GM12878 (cell line): ENCODE results near the gene PYGM. TPM values are rescaled to one million over a fixed set of nuclear protein-coding genes. Genes with fewer than 3 reads are reported as not detected.

Source experiments
- CHD2 ChIP-seq: IDR thresholded peaks from 2 replicates; pipeline ENCODE4 v1.6.1; 2011; ENCODE audit warnings: low read depth, low read length, improper control_type of control experiment, borderline replicate concordance
- CTCF ChIP-seq, 3 experiments: IDR thresholded peaks in 2 of 3; conservative IDR thresholded peaks in 1 of 3; 2 replicates each; pipeline ENCODE4 v1.5.1; 2011; ENCODE audit warnings: low read depth in 3 of 3, low read length in 3 of 3, mild to moderate bottlenecking in 3 of 3, control low read depth in 2 of 3, moderate library complexity in 2 of 3, inconsistent platforms in 1 of 3, mixed read lengths in 1 of 3; ENCODE audit not compliant: control insufficient read depth in 2 of 3, insufficient read depth in 1 of 3; ENCODE audit errors: extremely low read depth in 1 of 3
- FOS ChIP-seq: IDR thresholded peaks from 3 replicates; pipeline ENCODE4 v1.6.1; 2011; ENCODE audit warnings: borderline replicate concordance; ENCODE audit not compliant: insufficient read length; ENCODE audit errors: extremely low read depth
- IRF5 ChIP-seq: fragments of 450-650 bp; IDR thresholded peaks from 2 replicates; pipeline ENCODE4 v1.6.1; 2017; ENCODE audit warnings: borderline replicate concordance
- SREBF1 ChIP-seq: IDR thresholded peaks from 2 replicates; pipeline ENCODE4 v1.6.1; 2012; ENCODE audit warnings: mild to moderate bottlenecking, low read length
- STAT1 ChIP-seq: fragments of 450-650 bp; conservative IDR thresholded peaks from 2 replicates; pipeline ENCODE4 v1.6.1; 2014; ENCODE audit warnings: antibody characterized with exemption, mild to moderate bottlenecking
- SUZ12 ChIP-seq: fragments of 200-600 bp; sonication (generic); IDR thresholded peaks from one replicate; pipeline ENCODE4 v1.6.1; 2018; ENCODE audit warnings: antibody characterized with exemption, mild to moderate bottlenecking; ENCODE audit not compliant: unreplicated experiment
- TCF7 ChIP-seq: IDR thresholded peaks from 2 replicates; pipeline ENCODE4 v1.6.1; 2014; ENCODE audit warnings: antibody characterized with exemption, borderline replicate concordance
- polyA plus RNA-seq, 11 experiments: library from polyadenylated mRNA; depleted of rRNA in 4 of 11; unstranded in 6 of 11; stranded (reverse) in 5 of 11; fragments of >200 nt; fragmentation: Nextera tagmentation in 4 of 11; fragmentation: Illumina TruSeq in 1 of 11; extraction: Ambion mirVana in 4 of 11; extraction: Trizol in 1 of 11; gene quantifications; 1 replicate in 1 of 11; 2 replicates in 10 of 11; pipeline versions ENCODE4 v1.2.1 to v1.2.3, GENCODE V29; 2011 to 2016; ENCODE audit warnings: inconsistent platforms in 2 of 11, missing spikeins in 2 of 11, low read depth in 1 of 11
- total RNA-seq, 4 experiments: library from RNA; depleted of rRNA in 3 of 4; stranded (reverse); fragments of >200 nt in 3 of 4; fragmentation: Illumina TruSeq in 1 of 4; extraction: Trizol in 1 of 4; gene quantifications; 2 replicates each; pipeline versions ENCODE4 v1.2.1 to v1.2.3, GENCODE V29; 2013 to 2021

Gene PYGM
- total and polyA plus RNA-seq, 10 of the 15 experiments (the other 5 are each of a cell fraction or from before 2014, with no cell fraction given): 0.04 to 3.7 (median 0.27) TPM; not detected in 1

- TF ChIP-seq TCF7 (no peak), CTCF (IDR thresholded peaks at IDR 0.05 in 2 of 3, conservative IDR thresholded peaks at IDR 0.05 in 1 of 3; ENCODE audit: control insufficient read depth in 2 of 3, extremely low read depth in 1 of 3, insufficient read depth in 1 of 3, low read depth in 3 of 3, low read length in 3 of 3) (no peak), SUZ12 (no peak), FOS (no peak), SREBF1 (no peak), IRF5 (no peak), STAT1 (no peak), CHD2 (no peak)
Measured at GRCh38 chr11:64722141-64723065, 37.4 kb downstream of the PYGM start (continued).
